Gastroesophageal sphincter (tissue), 4 donors: ENCODE measurements around the gene PACS1. TPM values are rescaled to one million over a fixed set of nuclear protein-coding genes. Genes with fewer than 3 reads are reported as not detected.

Experiments used
- ATAC-seq: fragments of 150-250 bp; one replicate; pipeline ENCODE4 v1.9.1; 2016; ENCODE audit warnings: mild to moderate bottlenecking, moderate library complexity
- H3K27ac ChIP-seq, 4 donors: fragments of 200-600 bp; sonication (generic) in 3 of 4; 1 replicate in 3 of 4; 2 replicates in 1 of 4; pipeline ENCODE4 v1.5.1; 2016 to 2019
- H3K27me3 ChIP-seq: fragments of 200-600 bp; sonication (generic); one replicate; pipeline ENCODE4 v1.5.1; 2019
- H3K36me3 ChIP-seq, 2 donors: fragments of 200-600 bp; sonication (generic); one replicate each; pipeline ENCODE4 v1.5.1; 2019; ENCODE audit warnings: control low read depth in 1 of 2
- H3K4me1 ChIP-seq, 3 donors: fragments of 200-600 bp; sonication (generic); 1 replicate in 2 of 3; 2 replicates in 1 of 3; pipeline ENCODE4 v1.5.1; 2016 to 2019; ENCODE audit warnings: control low read depth in 2 of 3
- H3K4me3 ChIP-seq, 2 donors: fragments of 200-600 bp; sonication (generic); one replicate each; pipeline ENCODE4 v1.5.1; 2019; ENCODE audit warnings: mild to moderate bottlenecking in 1 of 2, moderate library complexity in 1 of 2
- H3K9me3 ChIP-seq, 3 donors: fragments of 200-600 bp; sonication (generic); one replicate each; pipeline ENCODE4 v1.5.1; 2017 to 2019; ENCODE audit warnings: control low read depth in 2 of 3
- EP300 ChIP-seq: sonication (generic); formaldehyde crosslinking; IDR thresholded peaks from one replicate; pipeline ENCODE4 v1.6.1; 2017; ENCODE audit warnings: antibody characterized with exemption, mild to moderate bottlenecking
- POLR2A ChIP-seq, 2 donors: fragments of 450-650 bp; IDR thresholded peaks; one replicate each; pipeline ENCODE4 v1.6.1; 2017; ENCODE audit warnings: antibody characterized with exemption in 2 of 2, mild to moderate bottlenecking in 2 of 2, moderate library complexity in 1 of 2
- POLR2AphosphoS5 ChIP-seq: sonication (generic); formaldehyde crosslinking; IDR thresholded peaks from one replicate; pipeline ENCODE4 v1.6.1; 2017; ENCODE audit warnings: antibody characterized with exemption
- WGBS, 2 donors: methylation state at CpG; one replicate each; pipeline ENCODE4 v1.1.5; 2018; ENCODE audit warnings: low coverage in 1 of 2; 5-methylcytosine and 5-hydroxymethylcytosine counted together
- total RNA-seq, 4 donors: library from RNA; depleted of rRNA; stranded (reverse); fragments of >200 nt; gene quantifications; one replicate each; pipeline ENCODE4 v1.1.0, GENCODE V29; 2016
- TF ChIP-seq, protein P1 (sequence below), 4 experiments: fragments of 200-600 bp in 2 of 4; fragments of 450-650 bp in 2 of 4; sonication (generic) in 1 of 4; IDR thresholded peaks; one replicate each; pipeline ENCODE4 v1.5.1; 2017 to 2019; ENCODE audit warnings: antibody characterized with exemption in 4 of 4, mild to moderate bottlenecking in 2 of 4, moderate library complexity in 2 of 4

PACS1 gene
- total RNA-seq, 4 donors from 2014 or later = 32.7 to 81.8 (median 38.2) TPM

DNA sequence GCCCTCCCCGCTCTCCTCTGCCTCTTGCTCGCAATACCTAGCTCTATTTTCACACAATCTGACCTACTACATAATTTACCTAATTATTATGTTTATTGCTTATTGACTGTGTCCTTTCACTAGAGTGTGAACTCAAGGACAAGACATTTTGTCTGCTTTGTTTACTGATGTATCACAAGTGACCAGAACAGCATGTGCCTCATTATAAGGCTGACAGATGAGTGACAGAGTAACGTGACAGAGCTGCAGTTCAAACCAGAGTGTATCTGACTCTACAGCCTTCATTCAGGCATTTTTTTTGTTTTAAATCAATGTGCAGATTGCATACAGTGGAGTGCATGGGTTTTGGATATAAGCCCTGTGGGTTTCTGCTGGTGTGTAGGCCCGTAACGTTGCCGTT is 116.4 kb downstream of the PACS1 start:
- WGBS, 2 donors = 94 to 95% methylated on average over 6 of the region's 6 CpGs
- Histone ChIP-seq H3K36me3 (no peaks in the 10 kb centered on the region), H3K4me3 (no peak overlapping the region), H3K4me1 (no peaks in the 10 kb centered on the region), H3K27me3 (no peaks in the 10 kb centered on the region), H3K27ac (no peak overlapping the region), H3K9me3 (no peaks in the 10 kb centered on the region)
- TF ChIP-seq POLR2AphosphoS5 (no peak), EP300 (no peak), POLR2A (IDR thresholded peaks at IDR 0.05) (no peak)
- TF ChIP-seq, protein P1, sequence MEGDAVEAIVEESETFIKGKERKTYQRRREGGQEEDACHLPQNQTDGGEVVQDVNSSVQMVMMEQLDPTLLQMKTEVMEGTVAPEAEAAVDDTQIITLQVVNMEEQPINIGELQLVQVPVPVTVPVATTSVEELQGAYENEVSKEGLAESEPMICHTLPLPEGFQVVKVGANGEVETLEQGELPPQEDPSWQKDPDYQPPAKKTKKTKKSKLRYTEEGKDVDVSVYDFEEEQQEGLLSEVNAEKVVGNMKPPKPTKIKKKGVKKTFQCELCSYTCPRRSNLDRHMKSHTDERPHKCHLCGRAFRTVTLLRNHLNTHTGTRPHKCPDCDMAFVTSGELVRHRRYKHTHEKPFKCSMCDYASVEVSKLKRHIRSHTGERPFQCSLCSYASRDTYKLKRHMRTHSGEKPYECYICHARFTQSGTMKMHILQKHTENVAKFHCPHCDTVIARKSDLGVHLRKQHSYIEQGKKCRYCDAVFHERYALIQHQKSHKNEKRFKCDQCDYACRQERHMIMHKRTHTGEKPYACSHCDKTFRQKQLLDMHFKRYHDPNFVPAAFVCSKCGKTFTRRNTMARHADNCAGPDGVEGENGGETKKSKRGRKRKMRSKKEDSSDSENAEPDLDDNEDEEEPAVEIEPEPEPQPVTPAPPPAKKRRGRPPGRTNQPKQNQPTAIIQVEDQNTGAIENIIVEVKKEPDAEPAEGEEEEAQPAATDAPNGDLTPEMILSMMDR (IDR thresholded peaks at IDR 0.05) = no peak
- no peak for ATAC-seq

DNA sequence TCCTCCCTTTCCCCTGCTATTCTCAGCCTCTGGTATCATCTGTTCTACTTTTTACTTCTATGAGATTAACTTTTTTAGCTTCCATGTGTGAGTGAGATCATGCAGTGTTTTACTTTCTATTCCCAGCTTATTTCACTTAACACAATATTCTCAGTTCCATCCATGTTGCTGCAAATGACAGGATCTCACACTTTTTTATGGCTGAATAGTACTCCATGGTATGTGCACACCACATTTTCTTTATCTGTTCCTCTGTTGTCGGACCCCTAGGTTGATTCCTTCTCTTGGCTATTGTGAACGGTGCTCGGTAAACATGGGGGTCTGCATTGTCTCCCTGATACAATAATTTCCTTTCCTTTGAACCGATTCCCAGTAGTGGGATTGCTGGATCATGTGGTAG is 117.4 kb downstream of the PACS1 start:
- WGBS, 2 donors = 100% methylated on average over 1 to 4 of the region's 4 CpGs
- Histone ChIP-seq H3K27me3 (no peaks in the 10 kb centered on the region), H3K36me3 (no peaks in the 10 kb centered on the region), H3K4me3 (no peak overlapping the region), H3K27ac (no peak overlapping the region), H3K9me3 (no peaks in the 10 kb centered on the region), H3K4me1 (no peaks in the 10 kb centered on the region)
- TF ChIP-seq, protein P1 (IDR thresholded peaks at IDR 0.05) = no peak
- TF ChIP-seq POLR2A (IDR thresholded peaks at IDR 0.05) = no peak
- TF ChIP-seq POLR2AphosphoS5 = no peak
- TF ChIP-seq EP300 = no peak
- no peak for ATAC-seq

DNA sequence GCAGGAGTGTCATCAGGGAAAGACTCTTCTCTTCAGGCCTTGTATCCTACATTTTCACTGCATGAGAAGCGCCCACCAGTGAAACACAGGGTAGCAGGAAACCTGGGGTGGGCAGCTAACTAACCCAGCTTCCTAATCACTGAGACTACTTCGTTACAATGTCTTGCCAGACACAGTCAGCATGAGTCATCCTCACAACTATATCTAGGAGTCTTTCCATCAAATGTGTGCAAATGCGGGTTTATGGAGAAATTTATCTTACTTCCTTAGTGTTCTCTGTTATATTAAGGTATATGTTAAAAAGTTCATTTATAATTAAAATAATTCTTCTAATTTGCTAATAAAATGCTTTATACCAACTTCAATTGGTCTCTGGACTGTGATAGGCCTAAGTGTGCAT is 118.5 kb downstream of the PACS1 start:
- no peak for ATAC-seq
- H3K27me3 ChIP-seq = no peaks in the 10 kb centered on the region
- H3K9me3 ChIP-seq = no peaks in the 10 kb centered on the region
- peaks cover 0 to 9% of the 10 kb centered on the region in 2 donors for H3K36me3 ChIP-seq
- TF ChIP-seq EP300 = no peak
- TF ChIP-seq, protein P1 (IDR thresholded peaks at IDR 0.05) = no peak
- no peak for TF ChIP-seq POLR2A (IDR thresholded peaks at IDR 0.05)
- no peak for TF ChIP-seq POLR2AphosphoS5
- no peak overlapping the region for H3K27ac ChIP-seq
- H3K4me3 ChIP-seq = no peak overlapping the region
- H3K4me1 ChIP-seq = no peaks in the 10 kb centered on the region
- 69 to 80% methylated on average over 2 to 3 of the region's 3 CpGs for WGBS, 2 donors

DNA sequence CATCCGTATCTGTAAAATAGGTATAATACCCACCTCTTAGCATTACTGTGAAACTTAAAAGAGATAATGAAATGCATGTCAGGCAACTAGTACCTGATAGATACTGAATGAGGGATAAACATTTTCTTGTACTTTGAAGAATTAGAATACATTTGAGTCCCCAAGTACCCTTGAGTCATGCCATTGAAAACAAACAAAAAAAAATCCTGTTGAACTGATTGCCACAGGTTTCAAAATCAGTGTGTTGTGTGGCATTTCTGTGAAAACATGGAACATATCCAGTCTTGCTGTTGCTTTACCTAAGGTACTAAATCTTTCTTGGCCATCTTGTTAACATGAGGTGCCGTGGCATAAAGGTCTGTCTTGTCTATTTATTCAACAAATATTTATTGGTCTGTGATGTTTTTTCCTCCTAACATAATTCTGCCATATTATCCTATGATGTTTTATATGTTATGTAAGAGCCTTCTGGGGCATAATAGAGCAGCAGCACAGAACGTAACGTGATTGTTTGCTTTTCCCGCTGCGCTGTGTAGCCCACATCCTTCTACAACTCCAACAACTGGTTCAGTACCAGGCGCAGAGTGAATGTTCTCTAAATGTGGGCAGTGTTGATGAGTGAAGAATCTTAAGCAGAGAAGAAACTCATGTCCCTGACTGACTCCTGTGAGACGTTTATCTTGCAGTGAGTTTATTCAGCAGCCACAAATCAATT is 119.1 kb downstream of the PACS1 start:
- no peaks in the 10 kb centered on the region for H3K4me1 ChIP-seq
- no peak for TF ChIP-seq EP300
- TF ChIP-seq POLR2A (IDR thresholded peaks at IDR 0.05) = no peak
- no peak for TF ChIP-seq POLR2AphosphoS5
- TF ChIP-seq, protein P1 (IDR thresholded peaks at IDR 0.05) = no peak
- 91 to 100% methylated on average over 2 to 8 of the region's 8 CpGs for WGBS, 2 donors
- peaks cover 0 to 15% of the 10 kb centered on the region in 2 donors for H3K36me3 ChIP-seq
- H3K27ac ChIP-seq = no peak overlapping the region
- no peak for ATAC-seq
- no peak overlapping the region for H3K4me3 ChIP-seq
- H3K27me3 ChIP-seq = no peaks in the 10 kb centered on the region
- no peaks in the 10 kb centered on the region for H3K9me3 ChIP-seq

DNA sequence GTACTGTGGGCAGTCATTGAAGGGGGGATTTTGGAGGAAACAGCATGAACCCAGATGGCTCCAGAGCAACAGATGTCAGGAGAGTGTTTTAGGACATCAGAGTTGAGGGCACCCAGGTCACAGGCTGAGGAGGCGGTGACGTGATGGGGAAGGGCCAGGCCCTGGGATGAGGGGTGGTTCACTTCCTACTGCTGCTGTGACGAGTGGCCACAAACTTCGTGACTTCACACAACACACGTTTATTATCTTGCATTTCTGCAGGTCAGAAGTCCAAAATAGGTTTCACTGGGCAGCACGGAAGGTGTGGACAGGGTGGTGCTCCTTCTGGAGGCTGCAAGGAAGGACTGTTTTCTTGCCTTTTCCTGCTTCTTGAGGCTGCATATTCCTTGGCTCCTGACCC is 120.7 kb downstream of the PACS1 start:
- Histone ChIP-seq H3K27ac (no peak overlapping the region), H3K4me3 (no peak overlapping the region), H3K27me3 (no peaks in the 10 kb centered on the region), H3K36me3 (peaks cover 0 to 31% of the 10 kb centered on the region in 2 donors), H3K9me3 (no peaks in the 10 kb centered on the region), H3K4me1 (no peaks in the 10 kb centered on the region)
- ATAC-seq = no peak
- 90% methylated on average over 1 of the region's 6 CpGs; no CpG with 5 or more reads in 1 of the 2 donors for WGBS, 2 donors
- TF ChIP-seq POLR2A (IDR thresholded peaks at IDR 0.05) = no peak
- TF ChIP-seq, protein P1 (IDR thresholded peaks at IDR 0.05) = no peak
- no peak for TF ChIP-seq POLR2AphosphoS5
- TF ChIP-seq EP300 = no peak
